ENCODE results near the gene HEPN1. TPM values are rescaled to one million over a fixed set of nuclear protein-coding genes. Genes with fewer than 3 reads are reported as not detected.

Gene HEPN1
- total and polyA plus RNA-seq, 10 of the 15 experiments (the other 5 are each of a cell fraction or from before 2014, with no cell fraction given): not detected

DNA sequence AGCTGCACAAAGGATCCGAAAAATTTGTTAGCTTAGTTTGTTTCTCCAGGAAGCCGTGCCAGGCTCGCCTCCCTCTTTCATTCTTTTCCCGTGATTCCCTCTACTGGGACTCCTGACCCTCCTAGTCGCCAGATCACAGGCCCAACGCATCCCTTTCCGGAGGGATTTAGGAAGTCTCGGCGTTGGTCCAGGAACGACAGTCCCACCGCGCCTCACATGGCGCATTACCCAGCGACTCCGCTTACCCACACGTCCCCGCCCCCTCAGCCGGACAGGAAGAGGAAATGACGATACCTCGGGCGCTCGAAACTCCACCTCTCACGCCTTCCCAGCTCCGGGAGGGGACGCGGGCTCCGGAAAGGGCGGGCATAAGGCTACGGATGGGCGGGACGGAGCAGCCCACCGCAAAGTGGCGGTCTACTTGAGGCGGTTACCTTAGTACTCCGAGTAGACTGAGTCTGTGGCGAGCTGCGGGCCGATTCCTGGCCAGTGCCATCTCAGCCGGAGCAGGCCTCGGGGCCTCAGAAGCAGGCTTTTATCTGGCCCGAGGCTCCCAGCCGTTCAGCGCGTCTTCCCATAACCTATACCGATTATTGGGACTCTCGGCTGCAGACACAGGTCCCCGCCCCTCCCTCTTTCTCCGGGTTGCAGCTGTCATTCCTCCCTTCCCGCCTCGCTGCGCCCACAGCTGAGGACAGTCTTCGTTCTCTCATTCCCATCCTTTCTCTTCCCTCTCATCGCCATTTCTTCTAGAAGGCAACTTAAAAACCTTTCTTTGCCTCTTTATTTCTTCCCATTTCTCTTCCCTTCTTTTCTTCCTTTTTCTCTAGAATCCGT is 34.9 kb downstream of the HEPN1 start, which contains the start of gene CCDC15 (continued):
- TF ChIP-seq PRDM15 (CRISPR knock-in tag; IDR thresholded peaks at IDR 0.05) (no peak), SREBF1 (IDR thresholded peaks at IDR 0.05; ENCODE audit: low read length) (peak; percentile 12; the same call in 1 of the 2 replicates), NFYB (IDR thresholded peaks at IDR 0.05; ENCODE audit: insufficient read depth, low read depth, low read length) (peak; percentile 65; the same call in 1 of the 2 replicates), DPF2 (IDR thresholded peaks at IDR 0.05) (0 out of 2 replicates have a peak, but pooled peaks have one; percentile 72), MLLT1 (IDR thresholded peaks at IDR 0.05) (peak; percentile 86), CREB1 (IDR thresholded peaks at IDR 0.05; ENCODE audit: low read depth) (peak; percentile 94), SMC3 (IDR thresholded peaks at IDR 0.05; ENCODE audit: borderline replicate concordance, low read length) (no peak), TBL1XR1 (IDR thresholded peaks at IDR 0.05; ENCODE audit: low read depth, low read length) (0 out of 2 replicates have a peak, but pooled peaks have one; percentile 27), HCFC1 (IDR thresholded peaks at IDR 0.05; ENCODE audit: low read length) (peak; percentile 33; the same call in 1 of the 2 replicates), CHD4 (IDR thresholded peaks at IDR 0.05) (no peak), CHD2 (IDR thresholded peaks at IDR 0.05; ENCODE audit: borderline replicate concordance, low read depth, low read length) (peak; percentile 87), NR2C2 (IDR thresholded peaks at IDR 0.05; ENCODE audit: borderline replicate concordance, control insufficient read depth, insufficient read length, low read depth) (no peak), SMARCA5 (IDR thresholded peaks at IDR 0.05) (no peak), JUNB (IDR thresholded peaks at IDR 0.05) (no peak), IKZF2 (IDR thresholded peaks at IDR 0.05) (peak; percentile 49 to 62; a peak in 3 of 4 replicates), RB1 (IDR thresholded peaks at IDR 0.05; ENCODE audit: borderline replicate concordance) (peak; percentile 70; the same call in 1 of the 2 replicates), RCOR1 (conservative IDR thresholded peaks at IDR 0.05; ENCODE audit: low read depth, low read length) (no peak), TCF3 (IDR thresholded peaks at IDR 0.05; ENCODE audit: borderline replicate concordance, insufficient read depth, low read depth, low read length) (peak; percentile 19; the same call in 1 of the 2 replicates), EP300 (IDR thresholded peaks at IDR 0.05; ENCODE audit: borderline replicate concordance in 1 of 2, control insufficient read depth in 1 of 2, low read depth in 2 of 2, low read length in 2 of 2) (0 out of 4 replicates have a peak, but pooled peaks of 1 of the 2 experiments have one; percentile 18)
- TF ChIP-seq, protein P1, sequence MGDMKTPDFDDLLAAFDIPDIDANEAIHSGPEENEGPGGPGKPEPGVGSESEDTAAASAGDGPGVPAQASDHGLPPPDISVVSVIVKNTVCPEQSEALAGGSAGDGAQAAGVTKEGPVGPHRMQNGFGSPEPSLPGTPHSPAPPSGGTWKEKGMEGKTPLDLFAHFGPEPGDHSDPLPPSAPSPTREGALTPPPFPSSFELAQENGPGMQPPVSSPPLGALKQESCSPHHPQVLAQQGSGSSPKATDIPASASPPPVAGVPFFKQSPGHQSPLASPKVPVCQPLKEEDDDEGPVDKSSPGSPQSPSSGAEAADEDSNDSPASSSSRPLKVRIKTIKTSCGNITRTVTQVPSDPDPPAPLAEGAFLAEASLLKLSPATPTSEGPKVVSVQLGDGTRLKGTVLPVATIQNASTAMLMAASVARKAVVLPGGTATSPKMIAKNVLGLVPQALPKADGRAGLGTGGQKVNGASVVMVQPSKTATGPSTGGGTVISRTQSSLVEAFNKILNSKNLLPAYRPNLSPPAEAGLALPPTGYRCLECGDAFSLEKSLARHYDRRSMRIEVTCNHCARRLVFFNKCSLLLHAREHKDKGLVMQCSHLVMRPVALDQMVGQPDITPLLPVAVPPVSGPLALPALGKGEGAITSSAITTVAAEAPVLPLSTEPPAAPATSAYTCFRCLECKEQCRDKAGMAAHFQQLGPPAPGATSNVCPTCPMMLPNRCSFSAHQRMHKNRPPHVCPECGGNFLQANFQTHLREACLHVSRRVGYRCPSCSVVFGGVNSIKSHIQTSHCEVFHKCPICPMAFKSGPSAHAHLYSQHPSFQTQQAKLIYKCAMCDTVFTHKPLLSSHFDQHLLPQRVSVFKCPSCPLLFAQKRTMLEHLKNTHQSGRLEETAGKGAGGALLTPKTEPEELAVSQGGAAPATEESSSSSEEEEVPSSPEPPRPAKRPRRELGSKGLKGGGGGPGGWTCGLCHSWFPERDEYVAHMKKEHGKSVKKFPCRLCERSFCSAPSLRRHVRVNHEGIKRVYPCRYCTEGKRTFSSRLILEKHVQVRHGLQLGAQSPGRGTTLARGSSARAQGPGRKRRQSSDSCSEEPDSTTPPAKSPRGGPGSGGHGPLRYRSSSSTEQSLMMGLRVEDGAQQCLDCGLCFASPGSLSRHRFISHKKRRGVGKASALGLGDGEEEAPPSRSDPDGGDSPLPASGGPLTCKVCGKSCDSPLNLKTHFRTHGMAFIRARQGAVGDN (IDR thresholded peaks at IDR 0.05): peak; percentile 57; the same call in 1 of the 2 replicates

All from GM12878 (cell line).